Thyroid gland (tissue), 4 donors: ENCODE results near the gene BEX2.

Source experiments
- POLR2A ChIP-seq, 2 donors: fragments of 450-650 bp; IDR thresholded peaks; one replicate each; pipeline ENCODE4 v1.6.1; 2017; ENCODE audit warnings: antibody characterized with exemption in 2 of 2, mild to moderate bottlenecking in 2 of 2, moderate library complexity in 1 of 2
- TF ChIP-seq, protein P1 (sequence below), 6 experiments: fragments of 200-600 bp in 3 of 6; fragments of 450-650 bp in 3 of 6; sonication (generic) in 3 of 6; IDR thresholded peaks; one replicate each; pipeline ENCODE4 v1.5.1; 2016 to 2019; ENCODE audit warnings: antibody characterized with exemption in 6 of 6, mild to moderate bottlenecking in 2 of 6, inconsistent platforms in 1 of 6, moderate library complexity in 1 of 6

- TF ChIP-seq, protein P1, sequence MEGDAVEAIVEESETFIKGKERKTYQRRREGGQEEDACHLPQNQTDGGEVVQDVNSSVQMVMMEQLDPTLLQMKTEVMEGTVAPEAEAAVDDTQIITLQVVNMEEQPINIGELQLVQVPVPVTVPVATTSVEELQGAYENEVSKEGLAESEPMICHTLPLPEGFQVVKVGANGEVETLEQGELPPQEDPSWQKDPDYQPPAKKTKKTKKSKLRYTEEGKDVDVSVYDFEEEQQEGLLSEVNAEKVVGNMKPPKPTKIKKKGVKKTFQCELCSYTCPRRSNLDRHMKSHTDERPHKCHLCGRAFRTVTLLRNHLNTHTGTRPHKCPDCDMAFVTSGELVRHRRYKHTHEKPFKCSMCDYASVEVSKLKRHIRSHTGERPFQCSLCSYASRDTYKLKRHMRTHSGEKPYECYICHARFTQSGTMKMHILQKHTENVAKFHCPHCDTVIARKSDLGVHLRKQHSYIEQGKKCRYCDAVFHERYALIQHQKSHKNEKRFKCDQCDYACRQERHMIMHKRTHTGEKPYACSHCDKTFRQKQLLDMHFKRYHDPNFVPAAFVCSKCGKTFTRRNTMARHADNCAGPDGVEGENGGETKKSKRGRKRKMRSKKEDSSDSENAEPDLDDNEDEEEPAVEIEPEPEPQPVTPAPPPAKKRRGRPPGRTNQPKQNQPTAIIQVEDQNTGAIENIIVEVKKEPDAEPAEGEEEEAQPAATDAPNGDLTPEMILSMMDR (IDR thresholded peaks at IDR 0.05) = no peak
- TF ChIP-seq POLR2A (IDR thresholded peaks at IDR 0.05) = no peak
These were observed 6.1 kb downstream of the BEX2 start for GRCh38 chrX:103304705-103305104.
